ENCODE results near the gene FMN1.
"Not testable (repeated sequence)": the region's sequence is repeated elsewhere in the genome, so short reads cannot be mapped to it uniquely, and the experiment has no call there.

The FMN1 gene

GRCh38 chr15:33094336-33094735 is 100.2 kb downstream of the FMN1 start:
- no peak for DNase-seq (ENCODE audit: low read depth in 2 of 2)

GRCh38 chr15:33093222-33093621 is 101.3 kb downstream of the FMN1 start:
- DNase-seq (ENCODE audit: low read depth in 2 of 2): no peak

- no peak for DNase-seq (ENCODE audit: low read depth in 2 of 2)
Measured at GRCh38 chr15:33091983-33092693, 102.4 kb downstream of the FMN1 start.

GRCh38 chr15:33089878-33090757 is 104.4 kb downstream of the FMN1 start:
- no peak for DNase-seq (ENCODE audit: low read depth in 2 of 2)

- no peak for DNase-seq (ENCODE audit: low read depth in 2 of 2)
Measured at GRCh38 chr15:33089165-33089877, 105.2 kb downstream of the FMN1 start.

- DNase-seq (ENCODE audit: low read depth in 2 of 2): no peak
Measured at GRCh38 chr15:33086500-33087121, 107.9 kb downstream of the FMN1 start.

GRCh38 chr15:33084661-33085060 is 109.9 kb downstream of the FMN1 start:
- no peak for DNase-seq (ENCODE audit: low read depth in 2 of 2)

GRCh38 chr15:33083232-33084081 is 111.1 kb downstream of the FMN1 start:
- no peak for DNase-seq (ENCODE audit: low read depth in 2 of 2)

GRCh38 chr15:33080006-33080405 is 114.5 kb downstream of the FMN1 start:
- no peak for DNase-seq (ENCODE audit: low read depth in 2 of 2)

GRCh38 chr15:33078607-33079006 is 115.9 kb downstream of the FMN1 start:
- no peak for DNase-seq (ENCODE audit: low read depth in 2 of 2)

- no peak for DNase-seq (ENCODE audit: low read depth in 2 of 2)
Measured at GRCh38 chr15:33076937-33077336, 117.6 kb downstream of the FMN1 start.

- DNase-seq (ENCODE audit: low read depth in 2 of 2): no peak
Measured at GRCh38 chr15:33074942-33075341, 119.6 kb downstream of the FMN1 start.

GRCh38 chr15:33074212-33074611 is 120.3 kb downstream of the FMN1 start:
- no peak for DNase-seq (ENCODE audit: low read depth in 2 of 2)

- no peak for DNase-seq (ENCODE audit: low read depth in 2 of 2)
Measured at GRCh38 chr15:33071451-33071850, 123.1 kb downstream of the FMN1 start.

GRCh38 chr15:33069903-33070302 is 124.6 kb downstream of the FMN1 start:
- DNase-seq (ENCODE audit: low read depth in 2 of 2): not testable (repeated sequence)

GRCh38 chr15:33069161-33069560 is 125.4 kb downstream of the FMN1 start:
- no peak for DNase-seq (ENCODE audit: low read depth in 2 of 2)

GRCh38 chr15:33068511-33068990 is 126.0 kb downstream of the FMN1 start:
- DNase-seq (ENCODE audit: low read depth in 2 of 2): no peak

- no peak for DNase-seq (ENCODE audit: low read depth in 2 of 2)
Measured at GRCh38 chr15:33068007-33068481, 126.5 kb downstream of the FMN1 start.

GRCh38 chr15:33067456-33067855 is 127.1 kb downstream of the FMN1 start:
- no peak for DNase-seq (ENCODE audit: low read depth in 2 of 2)

- no peak for DNase-seq (ENCODE audit: low read depth in 2 of 2)
Measured at GRCh38 chr15:33066584-33066983, 127.9 kb downstream of the FMN1 start.

GRCh38 chr15:33064878-33065277 is 129.6 kb downstream of the FMN1 start:
- no peak for DNase-seq (ENCODE audit: low read depth in 2 of 2)
